ENCODE data around the gene HINFP.

- TF ChIP-seq POLR2A (IDR thresholded peaks at IDR 0.05) (no peak), CTCF (IDR thresholded peaks at IDR 0.05) (no peak)
These were observed 31.9 kb downstream of the HINFP start for GRCh38 chr11:119153049-119153818.
